Muscle of arm (tissue), 12 donors: ENCODE measurements around the gene HUS1. TPM values are rescaled to one million over a fixed set of nuclear protein-coding genes. Genes with fewer than 3 reads are reported as not detected.
"Not testable (repeated sequence)": the region's sequence is repeated elsewhere in the genome, so short reads cannot be mapped to it uniquely, and the experiment has no call there.

Experiments
- DNase-seq: peaks from one replicate; pipeline ENCODE4 v3.0.0-alpha.2; 2013
- polyA plus RNA-seq, 12 donors: library from polyadenylated mRNA; unstranded; fragments of 120-200 nt; gene quantifications; one replicate each; pipeline ENCODE4 v1.2.1, GENCODE V29; 2013; ENCODE audit not compliant: insufficient read length in 12 of 12

HUS1 gene
- polyA plus RNA-seq, 12 donors: 15.3 to 24.4 (median 19.7) TPM; not detected in 1

- DNase-seq: no peak
These were observed 32.6 kb downstream of the HUS1 start for GRCh38 chr7:47946581-47947354.

GRCh38 chr7:47945261-47946015, 34.0 kb downstream of the HUS1 start:
- peak; percentile 69 for DNase-seq

- no peak for DNase-seq
These were observed 34.7 kb downstream of the HUS1 start for GRCh38 chr7:47944536-47945260.

DNA sequence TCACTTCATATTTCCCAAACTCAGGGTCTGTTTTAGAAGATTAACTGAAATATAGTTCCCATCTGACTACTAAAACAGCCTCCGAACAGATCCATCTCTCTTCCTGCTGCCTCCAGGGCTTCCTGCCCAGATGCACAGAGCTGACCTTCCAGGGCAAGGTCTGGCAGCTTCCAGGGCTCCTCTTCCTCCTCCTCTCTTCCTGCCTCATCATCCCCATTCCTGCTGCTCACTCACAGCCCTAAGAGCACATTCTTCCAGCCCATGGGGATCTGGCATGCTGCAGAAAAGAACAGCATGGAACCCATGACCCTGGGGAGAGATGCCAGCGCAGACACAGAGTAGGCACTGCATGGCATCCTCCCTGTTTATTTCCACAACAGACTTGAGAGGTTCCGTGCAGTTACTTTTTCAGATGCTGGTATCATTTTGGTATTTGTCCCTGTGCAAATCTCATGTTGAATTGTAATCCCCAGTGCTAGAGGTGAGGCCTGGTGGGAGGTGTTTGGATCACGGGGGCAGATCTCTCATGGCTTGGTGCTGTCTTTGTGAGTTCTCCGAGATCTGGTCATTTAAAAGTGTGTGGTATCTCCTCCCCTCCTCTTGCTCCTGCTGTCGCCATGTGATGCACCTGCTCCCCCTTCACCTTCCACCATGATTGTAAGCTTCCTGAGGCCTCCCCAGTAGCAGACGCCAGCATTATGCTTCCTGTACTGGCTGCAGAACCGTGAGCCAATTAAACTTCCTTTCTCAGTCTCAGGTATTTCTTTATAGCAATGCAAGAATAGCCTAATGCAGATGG, 35.5 kb downstream of the HUS1 start:
- no peak for DNase-seq

DNA sequence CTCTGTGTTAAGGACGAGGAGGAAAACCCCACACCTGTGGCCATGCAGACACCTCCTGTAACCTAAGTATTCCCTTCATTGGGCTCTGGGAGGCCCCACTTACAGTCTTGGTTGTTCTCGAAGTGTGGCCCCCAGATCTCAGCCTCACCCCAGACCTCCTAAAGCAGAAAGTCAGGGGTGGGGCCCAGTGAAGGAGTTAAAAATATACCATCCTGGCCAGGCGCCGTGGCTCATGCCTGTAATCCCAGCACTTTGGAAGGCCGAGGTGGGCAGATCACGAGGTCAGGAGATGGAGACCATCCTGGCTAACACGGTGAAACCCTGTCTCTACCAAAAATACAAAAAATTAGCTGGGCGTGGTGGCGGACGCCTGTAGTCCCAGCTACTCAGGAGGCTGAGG, 36.8 kb downstream of the HUS1 start:
- DNase-seq: not testable (repeated sequence)

DNA sequence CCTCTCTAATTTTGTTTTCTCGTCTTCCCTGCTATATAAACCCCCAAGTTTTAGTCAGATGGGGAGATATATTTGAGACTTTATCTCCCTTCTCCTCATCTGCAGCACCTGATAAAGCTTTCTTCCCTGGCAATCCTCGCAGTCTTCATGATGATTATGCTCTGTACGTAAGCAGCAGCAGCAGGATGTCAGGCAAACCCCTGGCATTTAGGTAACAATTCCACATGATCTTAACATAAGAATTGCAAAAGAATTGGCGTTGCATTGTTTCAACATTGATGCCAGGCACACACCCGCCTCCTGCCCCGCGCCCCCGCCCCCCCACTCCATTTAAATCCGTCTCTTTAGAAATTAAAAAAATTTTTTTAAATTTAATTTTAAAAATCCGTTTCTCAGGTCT, 37.3 kb downstream of the HUS1 start:
- DNase-seq: no peak

DNA sequence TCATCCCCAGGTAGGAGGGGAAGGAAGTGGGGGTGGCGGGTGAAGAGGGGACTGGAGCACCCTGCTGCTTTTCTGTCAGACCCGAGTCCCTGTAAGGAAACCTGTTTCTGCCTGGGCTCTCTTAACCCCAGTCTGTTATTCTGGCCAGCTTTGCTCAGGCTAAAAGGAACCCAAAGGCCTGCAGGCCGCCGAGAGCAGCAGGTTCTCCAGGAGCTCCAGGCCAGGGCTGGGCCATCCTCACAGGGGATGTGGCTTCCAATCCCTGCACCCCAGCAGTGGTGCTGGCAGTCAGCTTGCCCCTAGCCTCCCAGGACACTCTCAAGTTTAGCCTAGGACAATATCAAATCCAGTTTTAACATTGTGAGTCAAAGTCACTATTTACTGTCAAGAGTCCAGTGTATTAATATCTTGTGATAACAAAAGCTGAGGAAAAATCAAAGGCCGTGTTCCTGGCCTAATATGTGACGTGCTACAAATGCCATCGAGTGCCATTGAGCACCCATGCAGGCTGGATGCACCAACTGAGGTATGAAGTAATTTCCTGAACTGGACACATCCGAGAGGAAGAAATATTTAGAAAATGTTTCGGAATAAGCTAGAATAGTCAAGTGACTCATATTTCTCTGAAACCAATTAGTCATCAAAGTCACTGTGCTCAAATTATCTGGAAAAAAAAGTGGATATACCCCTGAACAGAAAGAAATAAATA, 38.1 kb downstream of the HUS1 start:
- DNase-seq: no peak

- no peak for DNase-seq
These were observed 39.1 kb downstream of the HUS1 start for GRCh38 chr7:47940088-47941013.

DNA sequence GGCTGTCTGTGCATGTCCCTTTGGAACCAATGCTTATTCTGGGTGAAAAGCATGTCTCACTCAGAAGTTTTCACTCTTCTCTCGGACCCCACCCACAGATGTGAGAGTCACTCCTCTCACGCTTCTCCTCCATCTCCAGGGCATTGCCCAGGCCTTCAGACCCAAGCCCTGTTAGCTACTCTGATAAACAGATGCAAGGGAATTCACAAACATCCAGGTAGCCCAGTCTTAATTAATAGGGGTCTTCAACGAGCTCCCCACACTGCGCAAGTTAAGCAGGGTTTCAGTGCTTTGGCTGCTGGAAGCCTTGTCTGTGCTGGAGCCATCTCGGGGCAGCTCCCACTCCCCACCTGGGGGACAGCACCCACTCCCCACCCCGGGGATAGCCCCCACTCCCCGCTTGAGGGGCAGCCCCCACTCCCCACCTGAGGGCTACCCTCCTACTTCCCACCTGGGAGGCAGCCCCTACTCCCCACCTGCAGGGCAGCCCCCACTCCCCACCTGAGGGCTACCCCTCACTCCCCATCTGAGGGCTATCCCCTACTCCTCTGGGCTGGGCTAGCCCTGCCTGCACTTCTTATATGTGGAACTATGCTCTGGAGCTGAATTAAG, 39.9 kb downstream of the HUS1 start:
- DNase-seq: no peak

GRCh38 chr7:47938574-47939165, 40.7 kb downstream of the HUS1 start:
- no peak for DNase-seq

- no peak for DNase-seq
These were observed 41.5 kb downstream of the HUS1 start for GRCh38 chr7:47937711-47938573.

GRCh38 chr7:47937065-47937687, 42.2 kb downstream of the HUS1 start:
- DNase-seq: no peak

DNA sequence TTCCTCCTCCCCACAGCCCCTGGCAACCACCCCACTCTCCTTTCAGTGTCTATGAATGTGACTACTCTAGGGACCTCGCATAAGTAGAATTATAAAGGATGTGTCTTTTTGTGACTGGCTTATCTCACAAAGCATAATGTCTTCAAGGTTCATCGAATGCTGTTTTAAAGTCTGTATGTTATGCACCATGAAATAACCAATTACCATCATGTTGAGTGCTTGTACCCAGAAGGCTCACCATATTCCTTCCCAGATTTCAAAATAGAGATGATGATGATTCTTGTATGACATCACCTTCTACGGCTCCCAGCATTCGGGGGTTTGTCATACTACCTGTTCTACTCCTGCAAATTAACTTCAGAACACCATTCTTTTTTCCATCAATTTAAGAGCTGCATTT, 43.1 kb downstream of the HUS1 start:
- no peak for DNase-seq

DNA sequence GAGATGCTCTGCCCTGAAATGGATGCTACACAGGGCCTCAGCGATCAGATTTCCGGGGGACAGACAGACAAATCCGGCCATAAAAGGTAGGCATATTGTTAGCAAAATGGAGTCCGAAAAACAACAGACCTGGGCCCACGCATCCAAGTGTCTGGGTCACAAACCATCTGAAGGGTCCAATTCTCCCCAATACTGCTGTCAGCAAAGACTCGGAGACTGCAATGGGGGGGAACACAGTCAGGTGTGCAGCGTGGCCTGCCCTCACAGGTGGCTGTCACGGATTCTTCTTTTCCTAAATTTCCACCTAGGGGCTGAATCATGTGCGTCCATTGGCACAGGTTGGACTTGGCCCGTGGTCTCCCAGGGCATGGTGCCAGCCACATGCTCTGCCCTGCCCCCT, 44.1 kb downstream of the HUS1 start:
- no peak for DNase-seq

DNA sequence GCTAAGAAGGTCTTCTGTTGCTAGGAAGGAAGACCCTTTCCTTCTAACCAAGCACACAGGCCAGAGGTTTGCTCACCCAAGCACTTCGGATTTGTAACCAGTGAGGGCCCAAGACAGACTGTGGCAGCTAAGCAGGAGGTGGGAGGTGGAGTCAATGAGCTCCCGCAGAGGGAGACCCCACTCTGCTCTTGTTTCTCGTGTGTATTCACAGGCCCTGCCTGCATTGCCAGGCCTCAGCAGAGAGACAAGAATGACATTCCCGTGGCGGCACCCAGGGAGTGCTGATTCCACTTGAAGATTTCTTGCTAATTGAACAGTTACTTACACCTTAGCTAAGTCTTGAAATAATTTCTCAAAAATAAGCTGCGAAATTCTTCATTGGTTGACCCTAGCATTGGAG, 44.6 kb downstream of the HUS1 start:
- no peak for DNase-seq

DNA sequence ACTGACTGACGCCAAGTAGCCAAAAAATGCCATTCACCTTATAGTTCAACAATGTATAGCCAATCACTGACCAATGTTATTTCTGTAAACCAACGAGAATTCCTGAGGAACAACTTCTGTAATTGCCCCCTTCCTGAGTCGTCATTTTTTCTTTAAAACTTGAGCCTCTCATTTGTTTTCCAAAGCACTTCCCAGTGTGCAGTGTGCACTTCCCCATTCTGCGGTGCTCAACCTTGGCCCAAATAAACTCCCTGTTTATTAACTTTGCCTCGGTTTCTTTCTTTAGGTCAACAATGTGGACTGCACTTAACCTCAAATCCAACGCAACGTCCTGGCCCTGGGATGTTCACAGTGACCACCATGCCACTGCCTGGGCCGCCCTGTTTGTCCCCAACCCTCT, 46.2 kb downstream of the HUS1 start:
- DNase-seq: no peak

DNA sequence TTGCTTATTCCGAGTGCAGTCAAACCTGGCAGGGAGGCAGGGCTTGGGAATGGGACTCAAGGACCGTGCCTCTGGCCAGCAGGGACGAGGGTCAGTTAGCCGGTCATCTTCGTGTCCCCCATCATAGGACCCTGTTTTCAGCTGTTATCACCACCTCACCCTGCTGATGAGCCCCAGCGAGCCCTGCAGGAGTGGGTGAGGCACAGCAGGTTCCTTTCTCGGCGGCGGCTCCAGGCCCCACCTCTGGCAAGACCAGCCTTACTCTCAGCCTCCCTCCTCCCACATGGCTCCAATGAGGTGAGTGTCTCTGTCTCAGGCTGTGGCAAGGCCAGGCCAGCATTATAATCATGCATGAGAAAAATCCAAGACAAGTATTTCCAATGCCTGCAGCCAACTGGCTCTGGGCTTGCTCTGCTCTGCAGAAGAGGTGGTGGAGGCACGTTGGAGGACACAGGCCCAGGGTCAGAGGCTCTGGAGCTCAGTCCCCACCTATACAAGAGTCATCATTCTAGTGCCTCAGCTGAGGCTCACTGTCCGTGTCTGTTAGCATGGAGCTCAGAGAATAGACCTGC, 46.9 kb downstream of the HUS1 start:
- DNase-seq: no peak
